Measurements from ENCODE around the gene RAP2A. TPM values are rescaled to one million over a fixed set of nuclear protein-coding genes. Genes with fewer than 3 reads are reported as not detected.
A peak's percentile ranks its signal among the peaks of the same experiment; 100 is the strongest.

RAP2A gene
- total and polyA plus RNA-seq, 12 donors, result 3.6 to 37.9 (median 22.2) TPM

DNA sequence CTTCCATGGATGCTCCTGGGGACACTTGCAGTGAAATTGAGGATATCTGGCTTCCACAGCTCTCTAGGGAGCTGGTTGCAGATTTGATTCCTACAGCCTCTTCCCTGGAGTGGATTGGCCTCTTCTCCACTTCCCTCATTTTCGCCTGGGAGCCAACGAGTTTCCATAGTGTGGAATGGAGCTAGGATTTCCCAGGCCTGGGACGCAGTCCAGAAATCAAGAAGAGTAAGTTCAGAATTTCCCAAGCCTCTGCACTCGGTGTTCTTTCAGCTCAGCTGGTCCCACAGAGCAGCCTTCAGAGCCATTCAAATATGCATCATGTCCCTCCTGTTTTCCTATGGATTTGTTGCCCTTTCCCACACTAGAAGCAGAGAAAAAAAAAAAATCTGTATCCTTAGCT lies 68.2 kb downstream of the RAP2A start:
- Histone ChIP-seq H3K9me3 (replicated peaks in 1 of 3) (no peaks in the 10 kb centered on the region), H3K4me1 (replicated peaks in 1 of 2) (peaks cover 0 to 5% of the 10 kb centered on the region in 2 donors), H3K4me3 (no peak overlapping the region), H3K36me3 (replicated peaks in 1 of 2) (no peaks in the 10 kb centered on the region), H3K27ac (no peak overlapping the region), H3K27me3 (no peaks in the 10 kb centered on the region)
- WGBS, 4 donors, result 53 to 68% (median 59%) methylated on average over 4 of the region's 4 CpGs
- intact Hi-C loops (cut with DNase I), result no loop called here
- TF ChIP-seq, protein P1, sequence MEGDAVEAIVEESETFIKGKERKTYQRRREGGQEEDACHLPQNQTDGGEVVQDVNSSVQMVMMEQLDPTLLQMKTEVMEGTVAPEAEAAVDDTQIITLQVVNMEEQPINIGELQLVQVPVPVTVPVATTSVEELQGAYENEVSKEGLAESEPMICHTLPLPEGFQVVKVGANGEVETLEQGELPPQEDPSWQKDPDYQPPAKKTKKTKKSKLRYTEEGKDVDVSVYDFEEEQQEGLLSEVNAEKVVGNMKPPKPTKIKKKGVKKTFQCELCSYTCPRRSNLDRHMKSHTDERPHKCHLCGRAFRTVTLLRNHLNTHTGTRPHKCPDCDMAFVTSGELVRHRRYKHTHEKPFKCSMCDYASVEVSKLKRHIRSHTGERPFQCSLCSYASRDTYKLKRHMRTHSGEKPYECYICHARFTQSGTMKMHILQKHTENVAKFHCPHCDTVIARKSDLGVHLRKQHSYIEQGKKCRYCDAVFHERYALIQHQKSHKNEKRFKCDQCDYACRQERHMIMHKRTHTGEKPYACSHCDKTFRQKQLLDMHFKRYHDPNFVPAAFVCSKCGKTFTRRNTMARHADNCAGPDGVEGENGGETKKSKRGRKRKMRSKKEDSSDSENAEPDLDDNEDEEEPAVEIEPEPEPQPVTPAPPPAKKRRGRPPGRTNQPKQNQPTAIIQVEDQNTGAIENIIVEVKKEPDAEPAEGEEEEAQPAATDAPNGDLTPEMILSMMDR (IDR thresholded peaks at IDR 0.05), result no peak
- no peak for TF ChIP-seq POLR2A (IDR thresholded peaks at IDR 0.05)
- DNase-seq, result peak in 4 of 7 donors; percentile 9 to 29 (median 16)

DNA sequence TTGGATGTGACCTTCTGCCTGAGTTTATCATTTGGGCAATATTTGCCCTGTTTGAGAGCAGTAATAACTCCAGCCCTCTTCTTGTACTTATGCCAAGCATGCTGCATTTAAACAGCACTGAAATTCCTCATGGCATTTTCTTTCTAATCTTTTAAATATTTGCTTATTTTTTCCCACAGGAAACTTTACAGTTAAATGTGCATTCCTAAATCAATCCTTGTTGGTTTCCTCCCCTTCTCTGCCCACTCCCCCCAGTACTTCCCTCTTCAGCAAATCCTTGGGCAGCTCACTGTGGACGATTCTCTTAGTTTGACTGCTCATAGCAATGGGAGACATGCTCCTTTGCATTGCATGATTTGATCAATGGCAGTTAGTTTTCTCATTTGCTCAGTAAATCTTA lies 68.7 kb downstream of the RAP2A start:
- WGBS, 4 donors, result 23 to 39% (median 34%) methylated on average over 1 of the region's 1 CpG
- intact Hi-C loops (cut with DNase I), result no loop called here
- TF ChIP-seq, protein P1 (IDR thresholded peaks at IDR 0.05), result no peak
- TF ChIP-seq POLR2A (IDR thresholded peaks at IDR 0.05), result no peak
- no peaks in the 10 kb centered on the region for H3K27me3 ChIP-seq
- H3K4me1 ChIP-seq (replicated peaks in 1 of 2), result peaks cover 0 to 5% of the 10 kb centered on the region in 2 donors
- no peaks in the 10 kb centered on the region for H3K36me3 ChIP-seq (replicated peaks in 1 of 2)
- no peak overlapping the region for H3K4me3 ChIP-seq
- no peak for DNase-seq
- no peak overlapping the region for H3K27ac ChIP-seq
- H3K9me3 ChIP-seq (replicated peaks in 1 of 3), result no peaks in the 10 kb centered on the region

DNA sequence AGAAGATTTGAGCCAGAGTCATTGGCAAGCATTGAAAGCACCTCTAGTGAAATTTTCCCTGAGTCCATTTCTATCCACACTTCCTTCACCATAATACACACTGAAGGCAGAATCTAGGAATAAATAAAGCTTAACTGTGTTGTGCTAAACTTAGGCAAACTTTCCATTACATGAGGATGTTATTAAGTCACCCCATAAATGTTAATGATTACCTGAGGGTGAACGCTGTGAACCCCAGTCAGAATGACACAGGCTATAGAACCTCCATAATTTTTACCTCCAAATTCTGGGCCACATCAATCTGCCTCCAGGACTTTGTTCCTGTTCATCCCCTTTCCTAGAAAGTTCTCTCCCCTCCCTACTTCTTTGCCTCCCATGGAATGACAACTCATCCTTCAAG lies 71.0 kb downstream of the RAP2A start:
- H3K4me3 ChIP-seq, result no peak overlapping the region
- H3K9me3 ChIP-seq (replicated peaks in 1 of 3), result no peaks in the 10 kb centered on the region
- 87 to 96% (median 92%) methylated on average over 1 of the region's 1 CpG for WGBS, 4 donors
- intact Hi-C loops (cut with DNase I), result no loop called here
- H3K4me1 ChIP-seq (replicated peaks in 1 of 2), result peaks cover 0 to 5% of the 10 kb centered on the region in 2 donors
- H3K27me3 ChIP-seq, result no peaks in the 10 kb centered on the region
- TF ChIP-seq, protein P1 (IDR thresholded peaks at IDR 0.05), result no peak
- TF ChIP-seq POLR2A (IDR thresholded peaks at IDR 0.05), result no peak
- no peak for DNase-seq
- no peaks in the 10 kb centered on the region for H3K36me3 ChIP-seq (replicated peaks in 1 of 2)
- H3K27ac ChIP-seq, result no peak overlapping the region

DNA sequence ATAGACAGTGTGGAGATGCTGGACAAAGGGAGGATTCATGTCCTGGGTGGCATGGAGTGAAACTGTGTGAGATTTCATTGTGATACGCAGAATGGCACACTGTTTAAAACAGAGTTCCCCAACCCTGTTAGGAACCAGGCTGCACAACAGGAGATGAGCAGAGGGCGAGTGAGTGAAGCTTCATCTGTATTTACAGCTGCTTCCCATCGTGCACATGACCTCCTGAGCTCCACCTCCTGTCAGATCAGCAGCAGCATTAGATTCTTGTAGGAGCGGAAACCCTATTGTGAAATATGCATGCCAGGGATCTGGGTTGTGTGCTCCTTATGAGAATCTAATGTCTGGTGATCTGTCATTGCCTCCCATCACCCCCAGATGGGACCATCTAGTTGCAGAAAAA lies 72.5 kb downstream of the RAP2A start:
- Histone ChIP-seq H3K36me3 (replicated peaks in 1 of 2) (no peaks in the 10 kb centered on the region), H3K27me3 (no peaks in the 10 kb centered on the region), H3K4me3 (no peak overlapping the region), H3K9me3 (replicated peaks in 1 of 3) (no peaks in the 10 kb centered on the region), H3K27ac (no peak overlapping the region), H3K4me1 (replicated peaks in 1 of 2) (peaks cover 0 to 5% of the 10 kb centered on the region in 2 donors)
- no peak for TF ChIP-seq POLR2A (IDR thresholded peaks at IDR 0.05)
- TF ChIP-seq, protein P1 (IDR thresholded peaks at IDR 0.05), result no peak
- intact Hi-C loops (cut with DNase I), result no loop called here
- 30 to 48% (median 44%) methylated on average over 4 of the region's 4 CpGs for WGBS, 4 donors
- DNase-seq, result peak in 6 of 7 donors; percentile 15 to 69 (median 30)

Data from adrenal gland (tissue), 12 donors.